Lower leg skin (tissue), 4 donors: ENCODE measurements around the gene SHC3. TPM values are rescaled to one million over a fixed set of nuclear protein-coding genes. Genes with fewer than 3 reads are reported as not detected.

Source experiments
- DNase-seq, 2 donors: peaks; one replicate each; pipeline ENCODE4 v3.0.0-alpha.2; 2019; ENCODE audit warnings: low spot score in 2 of 2
- H3K4me3 ChIP-seq: fragments of 200-600 bp; sonication (generic); 2 replicates; pipeline ENCODE4 v1.5.1; 2017; ENCODE audit warnings: mild to moderate bottlenecking, low read depth; ENCODE audit not compliant: poor library complexity, severe bottlenecking
- CTCF ChIP-seq, 3 donors: fragments of 450-650 bp; IDR thresholded peaks; one replicate each; pipeline ENCODE4 v1.5.1; 2016; ENCODE audit warnings: antibody characterized with exemption in 3 of 3, mild to moderate bottlenecking in 3 of 3, moderate library complexity in 2 of 3
- POLR2A ChIP-seq, 2 donors: fragments of 450-650 bp; IDR thresholded peaks; one replicate each; pipeline ENCODE4 v1.6.1; 2016 to 2017; ENCODE audit warnings: antibody characterized with exemption in 2 of 2, mild to moderate bottlenecking in 1 of 2, moderate library complexity in 1 of 2
- WGBS, 2 donors: methylation state at CpG; one replicate each; pipeline ENCODE4 v1.1.5; 2018; 5-methylcytosine and 5-hydroxymethylcytosine counted together
- intact Hi-C: fragments of 100-400 bp; cut with DNase I; formaldehyde crosslinking; loops from one replicate; pipeline ENCODE4 v1.15.0; 2023; ENCODE audit warnings: low total_unique reads
- total RNA-seq, 4 donors: library from RNA; depleted of rRNA; stranded (reverse); fragments of >200 nt; gene quantifications; one replicate each; pipeline ENCODE4 v1.1.0, GENCODE V29; 2016

SHC3 gene
- total RNA-seq, 4 donors from 2014 or later, result 0.49 to 3.7 (median 1.7) TPM

GRCh38 chr9:89066835-89067234, 111.8 kb downstream of the SHC3 start:
- intact Hi-C loops, result no loop called here
- no peak overlapping the region for H3K4me3 ChIP-seq
- DNase-seq, result no peak
- 66 to 92% methylated on average over 4 of the region's 4 CpGs for WGBS, 2 donors
- TF ChIP-seq CTCF (IDR thresholded peaks at IDR 0.05) (no peak), POLR2A (IDR thresholded peaks at IDR 0.05) (no peak)

GRCh38 chr9:89065921-89066320, 112.7 kb downstream of the SHC3 start:
- H3K4me3 ChIP-seq, result no peak overlapping the region
- no peak for DNase-seq
- 68 to 80% methylated on average over 6 of the region's 6 CpGs for WGBS, 2 donors
- intact Hi-C loops, result no loop called here
- TF ChIP-seq CTCF (IDR thresholded peaks at IDR 0.05), result no peak
- TF ChIP-seq POLR2A (IDR thresholded peaks at IDR 0.05), result no peak

- TF ChIP-seq POLR2A (IDR thresholded peaks at IDR 0.05), result no peak
- no peak for TF ChIP-seq CTCF (IDR thresholded peaks at IDR 0.05)
- intact Hi-C loops, result no loop called here
- H3K4me3 ChIP-seq, result no peak overlapping the region
- 92 to 96% methylated on average over 5 of the region's 5 CpGs for WGBS, 2 donors
- DNase-seq, result no peak
Observed at GRCh38 chr9:89060790-89061189, 117.8 kb downstream of the SHC3 start.

- intact Hi-C loops, result no loop called here
- no peak for DNase-seq
- TF ChIP-seq CTCF (IDR thresholded peaks at IDR 0.05), result no peak
- no peak for TF ChIP-seq POLR2A (IDR thresholded peaks at IDR 0.05)
- WGBS, 2 donors, result 90 to 93% methylated on average over 14 of the region's 15 CpGs
- H3K4me3 ChIP-seq, result no peak overlapping the region
Observed at GRCh38 chr9:89059925-89060506, 118.6 kb downstream of the SHC3 start.

GRCh38 chr9:89058906-89059305, 119.7 kb downstream of the SHC3 start:
- H3K4me3 ChIP-seq, result no peak overlapping the region
- intact Hi-C loops, result no loop called here
- DNase-seq, result no peak
- 90 to 93% methylated on average over 12 of the region's 12 CpGs for WGBS, 2 donors
- TF ChIP-seq POLR2A (IDR thresholded peaks at IDR 0.05), result no peak
- no peak for TF ChIP-seq CTCF (IDR thresholded peaks at IDR 0.05)

GRCh38 chr9:89054865-89055495, 123.6 kb downstream of the SHC3 start:
- no peak for DNase-seq
- WGBS, 2 donors, result 81% methylated on average over 8 of the region's 8 CpGs
- intact Hi-C loops, result no loop called here
- H3K4me3 ChIP-seq, result no peak overlapping the region
- no peak for TF ChIP-seq POLR2A (IDR thresholded peaks at IDR 0.05)
